HepG2 (cell line): ENCODE measurements around the gene KLHL35. TPM values are rescaled to one million over a fixed set of nuclear protein-coding genes. Genes with fewer than 3 reads are reported as not detected.

ENCODE experiments used
- ATAC-seq: fragments of 200-7000 bp; cut with Tn5 transposase; 3 replicates; pipeline ENCODE4 v1.9.1; 2020; ENCODE audit warnings: mild to moderate bottlenecking, moderate library complexity
- BruUV-seq: library from RNA; stranded (reverse); fragments of 400-500 nt; replicated peaks from 2 replicates; lab custom pipeline; 2021; lab: Mats Ljungman, UMichigan
- CTCF ChIA-PET: fragments of 300-600 bp; formaldehyde crosslinking; extraction: SDS; loops from one replicate; lab custom pipeline; 2021; ENCODE audit warnings: low total read pairs, inconsistent platforms, low intra/inter-chr PET ratio; lab: Yijun Ruan, JAX
- POLR2A ChIA-PET: fragments of 350-600 bp; sonication (Branson Sonifier 250); formaldehyde crosslinking; loops from one replicate; lab custom pipeline; 2020; ENCODE audit warnings: antibody characterized with exemption, inconsistent platforms; lab: Yijun Ruan, JAX
- DNase-seq: peaks from one replicate; pipeline ENCODE4 v3.0.0-alpha.2; 2015; ENCODE audit warnings: low spot score
- FAIRE-seq: peaks from 3 replicates; lab custom pipeline; 2011; peaks lifted over from hg19 to GRCh38; lab: Jason Lieb, UNC
- H2AFZ ChIP-seq: one replicate; pipeline ENCODE4 v1.6.1; 2011; ENCODE audit warnings: low read length, inconsistent platforms
- H3K27ac ChIP-seq: fragments of 300-600 bp; 3 replicates; pipeline ENCODE4 v1.8.0; 2011; ENCODE audit warnings: mixed run types, mild to moderate bottlenecking, mixed read lengths, low read length, inconsistent platforms; ENCODE audit not compliant: insufficient read depth; ENCODE audit errors: extremely low read length
- H3K27me3 ChIP-seq, 2 experiments: fragments of 200-600 bp in 1 of 2; 2 replicates in 1 of 2; 3 replicates in 1 of 2; pipeline versions ENCODE4 v1.6.0 to v1.8.0; 2011; ENCODE audit warnings: low read length in 2 of 2, mild to moderate bottlenecking in 2 of 2, moderate library complexity in 2 of 2, inconsistent platforms in 1 of 2; ENCODE audit not compliant: insufficient read depth in 2 of 2, control insufficient read depth in 1 of 2
- H3K36me3 ChIP-seq, 2 experiments: fragments of 200-600 bp in 1 of 2; replicated peaks in 1 of 2; 2 replicates in 1 of 2; 3 replicates in 1 of 2; pipeline versions ENCODE4 v1.5.1 to v1.8.0; 2011; ENCODE audit warnings: low read length in 2 of 2, inconsistent platforms in 1 of 2; ENCODE audit not compliant: insufficient read depth in 2 of 2, control insufficient read depth in 1 of 2
- H3K4me1 ChIP-seq: 2 replicates; pipeline ENCODE4 v1.5.1; 2012; ENCODE audit warnings: low read length, inconsistent platforms; ENCODE audit not compliant: insufficient read depth
- H3K4me2 ChIP-seq: 2 replicates; pipeline ENCODE4 v1.6.0; 2011; ENCODE audit warnings: low read depth, low read length, inconsistent platforms
- H3K4me3 ChIP-seq, 3 experiments: fragments of 200-600 bp in 1 of 3; sonication (generic), shearing (Covaris generic) in 1 of 3; replicated peaks in 1 of 3; 2 replicates each; pipeline ENCODE4 v1.5.1; 2011 to 2016; ENCODE audit warnings: low read length in 3 of 3, inconsistent platforms in 2 of 3, low read depth in 2 of 3, mild to moderate bottlenecking in 2 of 3, control low read depth in 1 of 3, mixed read lengths in 1 of 3; ENCODE audit not compliant: insufficient read depth in 1 of 3
- H3K79me2 ChIP-seq: one replicate; pipeline ENCODE4 v1.6.1; 2011; ENCODE audit warnings: low read length, inconsistent platforms; ENCODE audit not compliant: insufficient read depth
- H3K9ac ChIP-seq: 2 replicates; pipeline ENCODE4 v1.6.0; 2011; ENCODE audit warnings: mild to moderate bottlenecking, low read depth, low read length, inconsistent platforms; ENCODE audit not compliant: insufficient read depth
- H3K9me3 ChIP-seq: 2 replicates; pipeline ENCODE4 v1.5.1; 2012; ENCODE audit warnings: mild to moderate bottlenecking, low read length
- H4K20me1 ChIP-seq: 2 replicates; pipeline ENCODE4 v1.6.0; 2011; ENCODE audit warnings: inconsistent platforms, mild to moderate bottlenecking, low read length, moderate library complexity; ENCODE audit not compliant: insufficient read depth
- GPN1 ChIP-seq: sonication (generic); formaldehyde crosslinking; IDR thresholded peaks from 2 replicates; pipeline ENCODE4 v1.5.1; 2020; ENCODE audit warnings: missing genetic modification reagents, borderline replicate concordance
- HNRNPK ChIP-seq: fragments of 200-400 bp; formaldehyde crosslinking; IDR thresholded peaks from 2 replicates; pipeline ENCODE4 v1.6.1; 2018; ENCODE audit warnings: low read length, low read depth, moderate library complexity, mild to moderate bottlenecking; ENCODE audit not compliant: poor library complexity, severe bottlenecking
- MAFF ChIP-seq: IDR thresholded peaks from 2 replicates; pipeline ENCODE4 v1.6.1; 2011; ENCODE audit warnings: low read depth, low read length, improper control_type of control experiment
- MTA3 ChIP-seq: sonication (generic); formaldehyde crosslinking; IDR thresholded peaks from 2 replicates; pipeline ENCODE4 v1.4.0; 2020; ENCODE audit warnings: missing genetic modification reagents
- SIX4 ChIP-seq: sonication (generic); formaldehyde crosslinking; IDR thresholded peaks from 2 replicates; pipeline ENCODE4 v1.4.0; 2020; ENCODE audit warnings: missing genetic modification reagents
- THYN1 ChIP-seq: sonication (generic); formaldehyde crosslinking; IDR thresholded peaks from 2 replicates; pipeline ENCODE4 v1.8.1; 2023; ENCODE audit warnings: low read depth, mild to moderate bottlenecking, moderate library complexity, missing genetic modification reagents, borderline replicate concordance
- ZNF20 ChIP-seq: sonication (generic); formaldehyde crosslinking; IDR thresholded peaks from 2 replicates; pipeline ENCODE4 v1.4.0; 2020; ENCODE audit warnings: mild to moderate bottlenecking, moderate library complexity, missing genetic modification reagents
- ZNF296 ChIP-seq: sonication (generic); formaldehyde crosslinking; conservative IDR thresholded peaks from 2 replicates; pipeline ENCODE4 v1.5.0; 2020; ENCODE audit warnings: mild to moderate bottlenecking, missing genetic modification reagents
- ZNF460 ChIP-seq: sonication (generic); formaldehyde crosslinking; IDR thresholded peaks from 2 replicates; pipeline ENCODE4 v1.5.1; 2020; ENCODE audit warnings: missing genetic modification reagents, mild to moderate bottlenecking, borderline replicate concordance
- ZNF879 ChIP-seq: sonication (generic); formaldehyde crosslinking; IDR thresholded peaks from 2 replicates; pipeline ENCODE4 v1.8.1; 2023; ENCODE audit warnings: missing genetic modification reagents
- WGBS: methylation state at CpG from one replicate; pipeline ENCODE4 v1.1.6; 2017; ENCODE audit warnings: low lambda C conversion rate; 5-methylcytosine and 5-hydroxymethylcytosine counted together
- in situ Hi-C: cut with HindIII; loops from 2 replicates; pipeline ENCODE4 v1.10.0; 2017; ENCODE audit warnings: low pct_unique_long_range_greater_than_20kb; ENCODE audit not compliant: extremely low pct_ligation_motif_present
- intact Hi-C: fragments of 100-400 bp; cut with micrococcal nuclease; formaldehyde crosslinking; loops from one replicate; pipeline ENCODE4 v1.10.0; 2022; ENCODE audit not compliant: unreplicated experiment
- polyA plus RNA-seq, 8 experiments: library from polyadenylated mRNA; depleted of rRNA in 3 of 8; stranded (reverse) in 7 of 8; unstranded in 1 of 8; fragments of >200 nt; fragmentation: Illumina TruSeq in 4 of 8; extraction: Trizol in 4 of 8; gene quantifications; 2 replicates each; pipeline versions ENCODE4 v1.2.1 to v1.2.3, GENCODE V29; 2011 to 2016; ENCODE audit warnings: low read depth in 4 of 8, missing spikeins in 1 of 8, mixed read lengths in 1 of 8; ENCODE audit not compliant: insufficient read depth in 1 of 8
- total RNA-seq, 5 experiments: library from RNA; depleted of rRNA; stranded (reverse); fragments of >200 nt; fragmentation: Illumina TruSeq; extraction: Trizol; gene quantifications; 2 replicates each; pipeline ENCODE4 v1.2.3, GENCODE V29; 2016; ENCODE audit warnings: low read depth in 1 of 5

Gene KLHL35
- total and polyA plus RNA-seq, 2 of the 13 experiments (the other 11 are each of a cell fraction or from before 2014, with no cell fraction given) = not detected

- 100% methylated on average over 1 of the region's 1 CpG for WGBS
- no TSS peak for BruUV-seq
- no peak for ATAC-seq
- Histone ChIP-seq H2AFZ (no peak overlapping the region), H3K36me3 (peaks cover 46 to 83% of the 10 kb centered on the region in 2 experiments), H4K20me1 (no peaks in the 10 kb centered on the region), H3K27ac (no peak overlapping the region), H3K9me3 (no peaks in the 10 kb centered on the region), H3K9ac (no peak overlapping the region), H3K4me1 (0 out of 2 replicates have a peak, but pooled peaks cover 10% of the 10 kb centered on the region), H3K27me3 (no peaks in the 10 kb centered on the region), H3K79me2 (no peaks in the 10 kb centered on the region), H3K4me3 (no peak overlapping the region), H3K4me2 (no peak overlapping the region)
- no peak for TF ChIP-seq ZNF296 (CRISPR knock-in tag)
- TF ChIP-seq MTA3 (CRISPR knock-in tag) = no peak
- no peak for TF ChIP-seq THYN1 (CRISPR knock-in tag)
- TF ChIP-seq SIX4 = no peak
- no peak for TF ChIP-seq ZNF20 (CRISPR knock-in tag)
- no peak for TF ChIP-seq GPN1 (CRISPR knock-in tag)
- TF ChIP-seq ZNF460 (CRISPR knock-in tag) = no peak
- TF ChIP-seq ZNF879 (CRISPR knock-in tag) = no peak
- FAIRE-seq = no peak
- no peak for DNase-seq
- intact Hi-C loops (no loop called here), in situ Hi-C loops (no loop called here)
- POLR2A ChIA-PET = no interaction called here
- CTCF ChIA-PET = no interaction called here
Measured at GRCh38 chr11:75474240-75474639, 41.2 kb upstream of the KLHL35 start.

- no peak for DNase-seq
Measured at GRCh38 chr11:75473684-75474083, 40.7 kb upstream of the KLHL35 start.

More at GRCh38 chr11:75473684-75474083, 40.7 kb upstream of the KLHL35 start:
- H3K9ac ChIP-seq = no peak overlapping the region
- CTCF ChIA-PET = no interaction called here
- ATAC-seq (no peak), FAIRE-seq (no peak)
- in situ Hi-C loops (no loop called here), intact Hi-C loops (no loop called here)
- H4K20me1 ChIP-seq = no peaks in the 10 kb centered on the region
- H3K9me3 ChIP-seq = no peaks in the 10 kb centered on the region
- no TSS peak for BruUV-seq
- H2AFZ ChIP-seq = no peak overlapping the region
- H3K4me2 ChIP-seq = no peak overlapping the region
- 98% methylated on average over 5 of the region's 6 CpGs for WGBS
- H3K4me3 ChIP-seq = no peak overlapping the region
- H3K36me3 ChIP-seq = peaks cover 44 to 82% of the 10 kb centered on the region in 2 experiments
- no peaks in the 10 kb centered on the region for H3K79me2 ChIP-seq
- no peak overlapping the region for H3K27ac ChIP-seq
- no peaks in the 10 kb centered on the region for H3K27me3 ChIP-seq
- H3K4me1 ChIP-seq = 0 out of 2 replicates have a peak, but pooled peaks cover 10% of the 10 kb centered on the region
- TF ChIP-seq HNRNPK (no peak), MAFF (no peak)
- TF ChIP-seq, all 625 proteins: peak for 0
- POLR2A ChIA-PET = no interaction called here
